ENCODE results near the gene PTPN5. TPM values are rescaled to one million over a fixed set of nuclear protein-coding genes. Genes with fewer than 3 reads are reported as not detected.

PTPN5 gene
- total RNA-seq, 1 donor from 2014 or later, result 1.2 TPM

GRCh38 chr11:18775492-18776292, 15.9 kb downstream of the PTPN5 start:
- ATAC-seq (peak; percentile 24), DNase-seq (peak; percentile 49)
- intact Hi-C loops (cut with micrococcal nuclease), result no loop called here

- intact Hi-C loops (cut with micrococcal nuclease), result no loop called here
Measured at GRCh38 chr11:18774801-18775200, 16.8 kb downstream of the PTPN5 start.

GRCh38 chr11:18773681-18774080, 17.9 kb downstream of the PTPN5 start:
- DNase-seq (no peak), ATAC-seq (no peak)
- intact Hi-C loops (cut with micrococcal nuclease), result no loop called here

More at GRCh38 chr11:18774801-18775200, 16.8 kb downstream of the PTPN5 start:
- ATAC-seq, result no peak
- DNase-seq, result no peak

DNA sequence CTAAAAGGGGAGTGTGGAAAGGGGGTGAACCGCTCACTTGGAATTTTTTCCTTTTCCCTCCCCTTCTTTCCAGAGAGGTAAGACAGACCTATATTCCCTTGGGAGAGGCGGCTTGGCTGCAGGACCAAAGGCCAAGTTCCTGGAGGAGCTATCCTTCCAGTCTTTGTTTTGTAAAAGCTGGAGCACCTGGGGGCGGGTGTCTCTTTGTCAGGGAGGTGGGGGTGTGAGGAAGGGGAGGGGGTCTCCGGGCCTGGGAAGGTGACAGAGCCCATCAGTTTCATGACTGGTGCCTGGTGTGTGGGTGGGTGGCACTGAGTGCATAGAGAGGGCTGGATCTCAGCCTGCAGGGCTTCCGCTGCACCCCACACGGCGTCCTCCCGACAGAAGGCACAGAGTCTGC, 18.5 kb downstream of the PTPN5 start:
- ATAC-seq, result no peak
- intact Hi-C loops (cut with micrococcal nuclease), result no loop called here
- no peak for DNase-seq

- ATAC-seq, result no peak
Measured at GRCh38 chr11:18772211-18772610, 19.4 kb downstream of the PTPN5 start.

DNA sequence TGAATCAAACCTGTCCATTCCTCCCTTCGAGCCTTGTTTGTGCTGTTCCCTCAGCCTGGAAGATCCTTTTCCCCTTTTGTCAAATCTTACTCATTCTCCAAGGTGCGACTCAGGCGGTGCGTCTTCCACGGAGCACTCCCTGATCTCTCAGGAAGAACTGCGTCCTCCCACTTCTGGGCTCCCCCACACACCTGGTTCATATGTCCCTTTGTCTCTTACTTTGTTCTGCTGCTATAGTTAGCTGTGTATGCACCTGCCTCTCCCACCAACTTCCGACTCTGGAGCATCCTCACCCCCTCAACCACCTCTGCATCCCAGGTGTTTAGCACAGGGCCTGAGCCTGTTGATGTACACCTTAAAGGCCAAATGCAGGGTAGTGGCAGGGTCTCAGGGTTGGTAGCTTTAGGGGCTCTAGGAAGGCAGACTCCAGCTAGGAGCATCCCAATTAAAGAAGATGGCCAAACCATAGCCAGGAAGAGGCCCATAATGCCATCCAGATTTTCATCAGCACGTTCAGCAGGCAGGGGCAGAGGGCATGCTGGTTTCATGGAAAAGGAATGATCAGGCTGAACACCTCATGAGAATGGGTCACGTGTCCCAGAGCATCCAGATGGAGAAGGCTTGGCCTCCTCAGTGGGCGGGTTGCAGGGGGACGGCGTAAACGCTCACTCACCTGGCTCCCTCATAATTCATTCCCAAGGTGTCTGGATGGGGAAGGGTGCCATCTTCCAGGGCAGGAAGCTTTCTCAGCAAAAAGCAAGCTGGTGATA, 20.1 kb downstream of the PTPN5 start:
- DNase-seq, result no peak
- intact Hi-C loops (cut with micrococcal nuclease), result no loop called here
- no peak for ATAC-seq

More at GRCh38 chr11:18772211-18772610, 19.4 kb downstream of the PTPN5 start:
- DNase-seq, result no peak
- intact Hi-C loops (cut with micrococcal nuclease), result no loop called here

DNA sequence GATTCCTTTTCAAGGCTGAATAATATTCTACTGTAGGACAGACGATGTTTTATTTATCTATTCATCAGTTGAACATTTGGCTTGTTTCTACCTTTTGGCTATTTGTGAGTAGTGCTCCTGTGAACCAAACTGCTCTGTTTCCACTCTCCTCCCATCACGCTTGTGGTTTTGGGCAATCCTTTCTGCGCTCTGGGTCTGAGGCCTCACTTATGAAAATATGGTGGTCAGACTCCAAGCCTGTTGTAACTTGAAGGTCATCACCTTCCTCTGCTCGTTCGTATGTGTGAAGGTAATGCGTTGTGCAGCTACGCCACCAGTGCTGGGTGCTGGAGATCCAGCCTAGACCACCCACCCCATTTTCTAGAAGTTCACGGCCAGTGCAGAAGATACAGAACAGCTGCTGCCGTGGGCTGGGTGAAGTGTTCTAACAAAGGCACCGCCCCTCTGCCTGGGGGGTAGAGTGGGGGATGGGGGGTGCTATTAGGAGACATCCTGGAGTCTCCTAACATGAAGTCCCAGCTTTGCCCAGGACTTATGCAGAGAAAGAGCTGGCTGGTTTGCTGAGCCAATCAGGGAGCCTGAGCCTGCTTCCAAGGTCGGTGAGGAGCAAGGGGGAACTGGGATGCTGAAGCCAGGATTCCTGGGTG, 21.0 kb downstream of the PTPN5 start:
- ATAC-seq, result no peak
- no peak for DNase-seq
- intact Hi-C loops (cut with micrococcal nuclease), result no loop called here

DNA sequence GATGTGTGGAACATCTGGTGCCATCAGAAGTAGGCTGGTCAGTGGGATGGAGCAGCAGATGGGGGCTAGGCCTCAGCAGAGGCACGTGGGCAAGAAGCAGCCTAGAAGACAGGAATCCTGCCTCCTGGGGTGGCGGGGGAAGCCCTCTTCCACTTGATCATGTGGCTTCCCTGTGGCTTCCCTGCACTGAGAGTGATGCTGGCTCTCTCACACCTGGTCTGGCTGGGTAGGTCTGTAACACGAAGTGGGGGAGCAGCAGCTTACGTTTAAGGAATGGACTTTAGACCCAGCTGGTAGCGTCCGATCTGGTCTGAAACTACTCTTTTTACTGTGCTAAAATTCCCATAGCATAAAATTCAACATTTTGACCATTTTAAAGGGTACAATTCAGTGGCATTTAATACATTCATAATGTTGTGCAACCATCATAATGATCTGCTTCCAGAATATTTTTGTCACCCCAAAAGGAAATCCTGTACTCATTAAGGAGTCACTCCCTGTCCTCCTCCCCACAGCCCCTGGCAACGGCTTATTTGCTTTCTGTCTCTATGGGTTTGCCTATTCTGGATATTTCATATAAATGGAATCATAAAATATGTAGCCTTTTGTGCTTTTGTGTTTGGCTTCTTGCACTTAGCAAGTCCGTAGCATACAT, 21.7 kb downstream of the PTPN5 start:
- ATAC-seq (no peak), DNase-seq (no peak)
- intact Hi-C loops (cut with micrococcal nuclease), result no loop called here

DNA sequence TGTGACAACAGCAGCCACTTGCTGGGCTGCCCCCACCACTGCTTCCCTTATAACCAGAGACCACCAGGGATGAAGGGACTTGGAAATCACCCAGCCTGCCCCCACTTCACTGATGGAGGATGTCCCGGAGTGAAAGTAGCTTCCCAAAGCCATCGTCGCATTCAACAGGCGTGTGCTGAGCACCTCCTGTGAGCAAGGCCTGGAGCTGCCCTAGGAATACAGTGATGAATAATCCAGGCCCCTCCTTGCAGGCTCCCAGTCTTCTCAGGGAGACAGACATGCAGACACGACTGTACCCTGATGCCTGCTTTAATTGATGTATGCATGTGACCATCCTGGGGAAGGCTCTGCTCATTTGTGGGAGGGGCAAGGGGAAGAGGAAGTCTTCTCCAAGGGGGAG, 22.6 kb downstream of the PTPN5 start:
- DNase-seq, result no peak
- intact Hi-C loops (cut with micrococcal nuclease), result no loop called here
- ATAC-seq, result peak; percentile 16

DNA sequence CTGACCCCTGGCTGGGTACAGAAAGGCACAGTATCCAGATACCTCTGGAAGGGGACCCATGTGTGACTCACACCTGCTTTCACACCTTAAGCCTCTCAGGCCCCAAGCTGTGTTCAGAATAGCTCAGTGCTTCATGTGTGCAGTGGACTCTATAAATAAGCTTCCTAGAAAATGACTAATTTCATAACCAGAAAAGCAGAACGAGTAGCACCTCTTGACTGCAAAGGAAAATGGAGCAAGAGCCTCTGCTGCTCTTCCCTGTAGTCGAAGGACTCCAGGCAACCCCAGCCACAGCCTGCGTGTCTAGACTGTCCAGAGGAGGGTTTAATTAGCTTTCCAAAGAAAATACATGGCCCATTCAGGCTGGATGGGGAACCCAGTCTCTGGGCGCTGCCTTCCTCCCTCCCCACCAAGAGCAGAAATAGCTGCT, 23.1 kb downstream of the PTPN5 start:
- ATAC-seq (peak; percentile 64), DNase-seq (no peak)
- intact Hi-C loops (cut with micrococcal nuclease), result no loop called here

- ATAC-seq (no peak), DNase-seq (no peak)
- intact Hi-C loops (cut with micrococcal nuclease), result no loop called here
Measured at GRCh38 chr11:18766015-18766414, 25.6 kb downstream of the PTPN5 start.

DNA sequence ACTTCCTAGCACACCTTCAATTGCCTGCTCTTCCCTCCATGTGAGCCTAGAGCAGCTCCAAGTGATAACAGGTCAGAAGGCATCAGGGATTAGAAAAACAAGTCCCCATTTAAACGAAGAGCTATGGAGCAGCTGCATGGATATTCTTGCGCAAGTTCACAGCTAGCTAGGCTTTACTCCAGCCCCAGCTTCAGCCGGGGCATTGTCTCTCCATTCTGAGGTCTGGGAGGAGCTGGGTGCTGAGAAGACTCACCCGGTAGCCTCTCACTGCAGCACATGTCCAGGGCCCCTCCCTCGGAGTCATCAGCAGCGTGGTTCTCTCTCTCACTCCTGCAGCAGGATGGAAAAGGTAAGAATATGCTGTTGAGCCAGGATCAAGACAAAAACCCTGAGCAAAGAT, 26.0 kb downstream of the PTPN5 start:
- intact Hi-C loops (cut with micrococcal nuclease), result no loop called here
- ATAC-seq, result no peak
- DNase-seq, result no peak

DNA sequence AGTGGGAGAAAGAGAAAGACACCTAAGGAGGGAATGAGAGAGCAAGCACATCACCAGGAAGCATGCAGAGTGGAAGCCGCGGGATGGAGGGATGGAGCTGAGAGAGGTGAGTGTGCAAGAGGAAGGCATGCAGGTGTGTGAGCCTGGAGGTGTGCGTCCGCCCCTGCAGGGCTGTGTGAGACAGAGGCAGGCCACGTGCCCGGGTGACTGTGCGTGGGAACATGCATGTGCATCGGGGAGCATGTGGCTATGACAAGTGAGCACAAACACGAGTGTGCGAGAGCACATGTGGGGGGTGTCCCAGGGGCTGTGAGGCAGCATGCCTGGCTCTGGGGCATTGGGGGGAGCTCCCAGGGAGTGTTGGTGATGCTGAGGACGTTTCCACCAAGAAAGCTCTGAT, 29.9 kb downstream of the PTPN5 start:
- DNase-seq, result no peak
- intact Hi-C loops (cut with micrococcal nuclease), result no loop called here
- no peak for ATAC-seq

DNA sequence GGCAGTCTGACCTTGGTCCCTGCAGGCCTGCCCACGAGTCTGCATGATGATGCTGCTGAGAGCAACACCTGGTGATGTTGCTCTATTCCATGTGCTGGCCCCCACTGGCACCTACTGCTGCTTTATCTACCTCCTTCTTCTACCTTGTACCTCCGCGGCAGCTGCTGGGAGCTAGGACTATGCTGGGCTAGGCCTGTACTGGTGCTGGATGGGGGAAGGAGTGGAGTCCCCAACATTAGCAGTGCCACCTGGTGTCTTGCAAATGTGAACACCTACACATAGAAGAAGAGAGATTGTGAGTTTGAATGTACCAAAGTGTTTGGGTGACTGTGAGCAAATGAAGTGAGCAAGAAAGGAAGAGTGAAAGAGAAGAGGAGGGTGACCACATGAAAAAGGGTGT, 30.5 kb downstream of the PTPN5 start:
- intact Hi-C loops (cut with micrococcal nuclease), result no loop called here
- DNase-seq, result no peak

DNA sequence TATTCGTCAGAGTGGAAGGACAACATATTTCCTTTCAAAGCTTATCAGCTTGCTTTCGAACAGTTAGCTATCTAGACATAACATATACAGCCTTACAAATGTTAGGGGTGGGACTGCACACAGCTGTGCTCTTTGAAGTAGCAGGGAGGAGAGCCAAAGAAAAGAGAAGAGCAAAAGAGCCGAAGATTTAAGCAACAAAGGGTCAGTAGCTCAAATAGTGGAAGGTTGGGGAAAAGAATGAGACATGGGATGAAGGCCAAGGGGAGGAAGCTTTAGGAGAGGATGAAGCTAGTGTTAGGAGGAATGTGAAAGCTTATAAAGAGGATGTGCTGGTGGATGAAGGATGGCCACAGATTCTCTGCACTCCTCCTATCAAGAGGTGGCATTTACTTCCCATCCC, 33.8 kb downstream of the PTPN5 start:
- no peak for ATAC-seq
- DNase-seq, result no peak
- intact Hi-C loops (cut with micrococcal nuclease), result no loop called here

More for the DNA sequence above, 30.5 kb downstream of the PTPN5 start:
- ATAC-seq, result no peak

DNA sequence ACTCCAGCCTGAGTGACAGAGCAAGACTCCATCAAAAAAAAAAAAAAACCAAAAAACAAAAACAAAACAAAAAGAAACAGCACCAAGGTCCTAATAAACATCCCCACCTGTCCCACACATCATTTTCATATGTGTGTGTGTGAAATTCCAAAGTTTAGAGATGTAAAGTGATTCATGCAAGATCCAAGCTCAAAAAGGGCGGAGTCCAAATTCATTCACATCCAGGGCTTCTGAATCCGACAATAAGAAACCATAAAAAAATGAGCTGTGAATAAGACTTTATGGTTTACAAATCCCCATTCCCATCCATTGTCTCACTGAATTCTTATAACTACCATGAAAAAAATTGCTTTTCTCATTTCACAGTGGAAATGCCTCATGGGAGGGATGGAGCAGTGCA, 34.7 kb downstream of the PTPN5 start:
- no peak for ATAC-seq
- no peak for DNase-seq
- intact Hi-C loops (cut with micrococcal nuclease), result no loop called here

DNA sequence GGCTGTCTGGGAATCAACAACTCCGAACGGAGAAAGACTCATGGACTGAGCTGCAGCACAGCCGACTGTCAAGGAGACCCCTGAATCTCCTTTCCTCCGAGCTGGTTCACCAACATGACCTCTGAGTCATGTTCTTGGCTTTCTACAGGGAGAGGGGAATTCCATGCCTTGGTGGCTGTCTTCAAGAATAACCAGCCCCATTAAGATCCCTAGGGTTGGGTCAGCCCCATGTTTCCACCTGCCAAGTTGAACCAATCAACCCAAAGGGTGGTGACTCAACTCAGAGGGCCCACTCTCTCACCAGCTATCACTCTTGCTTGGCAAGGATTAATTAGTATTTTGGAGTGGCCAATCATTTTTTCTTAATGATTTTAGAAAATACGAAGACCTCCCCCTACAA, 37.3 kb downstream of the PTPN5 start:
- intact Hi-C loops (cut with micrococcal nuclease), result no loop called here
- no peak for ATAC-seq

GRCh38 chr11:18752502-18752901, 39.1 kb downstream of the PTPN5 start:
- intact Hi-C loops (cut with micrococcal nuclease), result no loop called here
- no peak for ATAC-seq
- DNase-seq, result no peak

More for the DNA sequence above, 37.3 kb downstream of the PTPN5 start:
- no peak for DNase-seq

DNA sequence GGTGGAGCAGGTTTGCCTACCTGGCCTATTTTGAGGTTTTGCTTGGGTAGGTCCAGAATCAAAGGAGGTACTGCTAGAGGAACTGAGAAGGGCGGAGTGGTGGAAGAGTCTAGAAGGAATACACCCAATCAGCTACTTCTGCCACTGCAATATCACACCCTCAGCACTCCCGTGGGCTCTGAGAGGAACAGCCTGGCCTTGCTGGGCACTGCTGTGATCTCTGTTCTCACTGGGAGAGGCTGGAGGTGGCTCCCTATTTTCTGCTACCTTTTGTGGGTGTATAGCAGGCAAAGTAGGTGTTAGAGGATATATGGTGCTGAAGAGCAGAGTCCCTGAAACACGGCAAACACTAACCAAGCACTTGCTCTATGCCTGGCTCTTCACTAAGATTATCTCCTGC, 40.7 kb downstream of the PTPN5 start:
- DNase-seq, result no peak
- no peak for ATAC-seq
- intact Hi-C loops (cut with micrococcal nuclease), result no loop called here
